ENCODE data around the gene PIK3CD. TPM values are rescaled to one million over a fixed set of nuclear protein-coding genes. Genes with fewer than 3 reads are reported as not detected.

Gene PIK3CD
- total and polyA plus RNA-seq, 2 of the 8 experiments (the other 6 are each of a cell fraction or from before 2014, with no cell fraction given) = 20.6 to 24.1 TPM

GRCh38 chr1:9634582-9634981 lies 16.9 kb upstream of the PIK3CD start:
- H3K23me2 ChIP-seq (ENCODE audit: low read depth, low read length) = no peaks in the 10 kb centered on the region
- no peaks in the 10 kb centered on the region for H3K27me3 ChIP-seq (replicated peaks in 1 of 4; ENCODE audit: control insufficient read depth in 3 of 4, extremely low read depth in 1 of 4, insufficient read depth in 3 of 4, low read length in 3 of 4)
- ChIA-PET POLR2A (ENCODE audit: partially characterized antibody) (interaction anchor here (1.0 kb wide), 1 partner anchor 10 kb away, joined by 3 read pairs; no protein-coding TSS in a partner anchor), CTCF (ENCODE audit: partially characterized antibody) (interaction anchor here (0.6 to 1.0 kb wide), 3 partner anchors 33 to 91 kb away, joined by 3 to 4 read pairs (median 3); no protein-coding TSS in a partner anchor)
- no peak overlapping the region for H3K4me3 ChIP-seq (ENCODE audit: extremely low read depth in 1 of 4, insufficient read depth in 2 of 4, low read depth in 3 of 4, low read length in 4 of 4)
- H2AK5ac ChIP-seq (ENCODE audit: low read depth, low read length) = no peak overlapping the region
- H4K5ac ChIP-seq (ENCODE audit: insufficient read length, low read depth, low read length) = no peak overlapping the region
- no peak overlapping the region for H4K91ac ChIP-seq (replicated peaks; ENCODE audit: insufficient read length, low read length)
- H4K20me1 ChIP-seq (replicated peaks in 1 of 2; ENCODE audit: control insufficient read depth in 1 of 2, insufficient read depth in 2 of 2, low read length in 2 of 2) = no peaks in the 10 kb centered on the region
- H3K79me2 ChIP-seq (ENCODE audit: control insufficient read depth in 1 of 2, insufficient read depth in 2 of 2, low read length in 2 of 2) = no peaks in the 10 kb centered on the region
- peaks cover 0 to under 1% (median 0%) of the 10 kb centered on the region in 4 experiments; a peak in 1 of 7 replicates for H3K4me1 ChIP-seq (replicated peaks in 1 of 4; ENCODE audit: control insufficient read depth in 3 of 4, insufficient read depth in 4 of 4, low read length in 3 of 4)
- no peak overlapping the region for H3K4ac ChIP-seq (replicated peaks; ENCODE audit: insufficient read length, low read depth, low read length)
- no peaks in the 10 kb centered on the region for H3K79me1 ChIP-seq (ENCODE audit: low read depth, low read length)
- H3K14ac ChIP-seq (ENCODE audit: insufficient read length) = no peak overlapping the region
- H2BK12ac ChIP-seq (ENCODE audit: low read depth, low read length) = no peak overlapping the region
- FAIRE-seq = no peak
- H4K8ac ChIP-seq (ENCODE audit: extremely low read depth, insufficient read depth, low read length) = no peak overlapping the region
- no peak overlapping the region for H2BK20ac ChIP-seq (ENCODE audit: low read length)
- no peak overlapping the region for H3K56ac ChIP-seq (replicated peaks; ENCODE audit: insufficient read length, low read depth, low read length)
- 0 out of 4 replicates have a peak, but pooled peaks cover 0 to 2% of the 10 kb centered on the region in 2 experiments for H3K9me3 ChIP-seq (ENCODE audit: insufficient read depth in 2 of 2, low read depth in 1 of 2, low read length in 1 of 2)
- H3K27ac ChIP-seq (ENCODE audit: low read depth, low read length) = no peak overlapping the region
- no peak overlapping the region for H2BK5ac ChIP-seq (ENCODE audit: low read depth, low read length)
- H3K23ac ChIP-seq (ENCODE audit: insufficient read length) = no peak overlapping the region
- no peak overlapping the region for H2AFZ ChIP-seq (ENCODE audit: low read length)
- H3K36me3 ChIP-seq (ENCODE audit: control insufficient read depth in 2 of 4, insufficient read depth in 4 of 4, low read length in 3 of 4) = no peaks in the 10 kb centered on the region
- no peak for DNase-seq (ENCODE audit: low read depth in 1 of 2, low spot score in 2 of 2)
- no peak overlapping the region for H2BK15ac ChIP-seq (ENCODE audit: low read length)
- H3K9ac ChIP-seq (replicated peaks in 1 of 4; ENCODE audit: extremely low read depth in 1 of 4, low read depth in 3 of 4, low read length in 3 of 4) = no peak overlapping the region
- 93% methylated on average over 2 of the region's 2 CpGs; no CpG with 5 or more reads in 1 of the 2 experiments for WGBS, 2 experiments (ENCODE audit: extremely low coverage in 1 of 2, insufficient coverage in 1 of 2, insufficient read length in 1 of 2, insufficient replicate concordance in 2 of 2, low coverage in 1 of 2, low lambda C conversion rate in 2 of 2, missing lambda C conversion rate in 1 of 2)
- no peak overlapping the region for H3K4me2 ChIP-seq (ENCODE audit: insufficient read depth in 1 of 2, low read depth in 2 of 2, low read length in 2 of 2)
- H3K18ac ChIP-seq (ENCODE audit: extremely low read depth, low read length) = no peak overlapping the region
- no peak overlapping the region for H2BK120ac ChIP-seq (replicated peaks; ENCODE audit: low read depth, low read length)
- TF ChIP-seq BACH1 (IDR thresholded peaks at IDR 0.05; ENCODE audit: low read length) (no peak), HDAC2 (IDR thresholded peaks at IDR 0.05; ENCODE audit: borderline replicate concordance in 1 of 2, low read depth in 2 of 2, low read length in 2 of 2) (no peak), E2F6 (IDR thresholded peaks at IDR 0.05) (no peak), CTCF (IDR thresholded peaks at IDR 0.05; ENCODE audit: control extremely low read depth in 1 of 3, insufficient read depth in 1 of 3, low read depth in 1 of 3, low read length in 3 of 3) (no peak), GTF2F1 (IDR thresholded peaks at IDR 0.05; ENCODE audit: borderline replicate concordance, low read depth, low read length) (no peak), EP300 (IDR thresholded peaks at IDR 0.05; ENCODE audit: borderline replicate concordance in 1 of 2, low read depth in 2 of 2, low read length in 2 of 2) (no peak), POLR2A (IDR thresholded peaks at IDR 0.05; ENCODE audit: control extremely low read depth in 1 of 2, low read depth in 2 of 2, low read length in 2 of 2) (no peak), SIX5 (IDR thresholded peaks at IDR 0.05; ENCODE audit: low read depth, low read length) (no peak), YY1 (IDR thresholded peaks at IDR 0.05; ENCODE audit: low read depth, low read length) (no peak), CREB1 (IDR thresholded peaks at IDR 0.05) (no peak), CHD2 (IDR thresholded peaks at IDR 0.05; ENCODE audit: low read length) (no peak)

Measured in H1 (cell line).